GM10847 (cell line): Measurements from ENCODE around the gene MARCHF6.

Experiments used
- POLR2A ChIP-seq: IDR thresholded peaks from 2 replicates; pipeline ENCODE4 v1.6.1; 2011; ENCODE audit not compliant: insufficient read length; ENCODE audit errors: extremely low read depth

The MARCHF6 gene

GRCh38 chr5:10396552-10396951, 43.1 kb downstream of the MARCHF6 start:
- no peak for TF ChIP-seq POLR2A

- TF ChIP-seq POLR2A, result no peak
Observed at GRCh38 chr5:10399839-10400238, 46.3 kb downstream of the MARCHF6 start.

DNA sequence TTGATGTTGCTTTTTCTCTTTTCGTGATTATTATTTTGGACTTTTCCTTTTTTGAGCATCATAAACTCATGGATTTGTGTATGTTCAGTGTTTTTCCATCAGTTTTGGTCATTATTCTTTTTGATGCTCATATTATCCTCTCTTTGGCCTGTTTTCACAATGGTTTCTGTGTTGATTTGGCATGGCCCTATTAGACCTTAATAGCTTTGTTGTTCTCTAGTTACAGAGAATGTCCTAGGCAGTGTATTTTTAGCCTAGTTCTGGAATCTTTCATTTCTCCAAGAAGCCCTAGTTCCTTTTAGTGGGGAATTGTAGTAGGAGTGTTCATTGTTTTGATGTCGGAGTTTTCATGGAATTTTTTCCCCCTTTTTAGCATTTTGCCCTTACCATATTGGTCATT, 46.9 kb downstream of the MARCHF6 start:
- TF ChIP-seq POLR2A, result no peak

GRCh38 chr5:10400831-10401230, 47.3 kb downstream of the MARCHF6 start:
- TF ChIP-seq POLR2A, result no peak

- TF ChIP-seq POLR2A, result no peak
Observed at GRCh38 chr5:10401498-10401897, 48.0 kb downstream of the MARCHF6 start.
